ENCODE data around the gene INTS1. TPM values are rescaled to one million over a fixed set of nuclear protein-coding genes. Genes with fewer than 3 reads are reported as not detected.

Gene INTS1
- total RNA-seq, 4 donors from 2014 or later = 44.3 to 108 (median 78.8) TPM

- no peak for DNase-seq
- in situ Hi-C loops (cut with MboI; ENCODE audit: low sequenced_read_pairs in 4 of 4) (no loop called here), intact Hi-C loops (cut with DNase I; ENCODE audit: low total_unique reads) (loop anchor here (10.0 kb wide), 1 partner anchor 495 kb away; the partner anchor contains the start of gene GPR146)
- ATAC-seq = no peak
- peaks cover 0 to 53% of the 10 kb centered on the region in 2 donors for H3K36me3 ChIP-seq
- no peaks in the 10 kb centered on the region for H3K9me3 ChIP-seq
- peaks cover 32 to 37% of the 10 kb centered on the region in 2 donors for H3K4me1 ChIP-seq
- H3K4me3 ChIP-seq = no peak overlapping the region
- peak overlapping the region; percentile 11 to 100 (median 98) for H3K27ac ChIP-seq
- TF ChIP-seq POLR2A (IDR thresholded peaks at IDR 0.05) (no peak), CTCF (IDR thresholded peaks at IDR 0.05 in 4 of 5, conservative IDR thresholded peaks at IDR 0.05 in 1 of 5) (no peak)
- H3K27me3 ChIP-seq = no peaks in the 10 kb centered on the region
Measured at GRCh38 chr7:1539882-1540775, 35.9 kb upstream of the INTS1 start.

- intact Hi-C loops (cut with DNase I; ENCODE audit: low total_unique reads) = loop anchor here (10.0 kb wide), 1 partner anchor 495 kb away; the partner anchor contains the start of gene GPR146
- peaks cover 37 to 43% of the 10 kb centered on the region in 2 donors for H3K4me1 ChIP-seq
- DNase-seq (no peak), ATAC-seq (no peak)
- H3K27ac ChIP-seq = peak overlapping the region; percentile 98 to 100 (median 99)
- no peaks in the 10 kb centered on the region for H3K9me3 ChIP-seq
- no peak for TF ChIP-seq POLR2A (IDR thresholded peaks at IDR 0.05)
- no peak for TF ChIP-seq CTCF (IDR thresholded peaks at IDR 0.05 in 4 of 5, conservative IDR thresholded peaks at IDR 0.05 in 1 of 5)
- peaks cover 0 to 53% of the 10 kb centered on the region in 2 donors for H3K36me3 ChIP-seq
- in situ Hi-C loops (cut with MboI; ENCODE audit: low sequenced_read_pairs in 4 of 4) = no loop called here
- no peaks in the 10 kb centered on the region for H3K27me3 ChIP-seq
- no peak overlapping the region for H3K4me3 ChIP-seq
Measured at GRCh38 chr7:1539181-1539881, 35.1 kb upstream of the INTS1 start.

GRCh38 chr7:1538544-1539180 lies 34.5 kb upstream of the INTS1 start:
- no peak for ATAC-seq
- in situ Hi-C loops (cut with MboI; ENCODE audit: low sequenced_read_pairs in 4 of 4) = no loop called here
- peak overlapping the region; percentile 98 to 100 (median 99) for H3K27ac ChIP-seq

More at GRCh38 chr7:1538544-1539180, 34.5 kb upstream of the INTS1 start:
- Histone ChIP-seq H3K9me3 (no peaks in the 10 kb centered on the region), H3K4me1 (peaks cover 44 to 49% of the 10 kb centered on the region in 2 donors), H3K4me3 (peak overlapping the region; percentile 58 to 75 (median 64)), H3K27me3 (no peaks in the 10 kb centered on the region), H3K36me3 (peaks cover 0 to 47% of the 10 kb centered on the region in 2 donors)
- TF ChIP-seq CTCF (IDR thresholded peaks at IDR 0.05 in 4 of 5, conservative IDR thresholded peaks at IDR 0.05 in 1 of 5) (no peak), POLR2A (IDR thresholded peaks at IDR 0.05) (no peak)
- no peak for DNase-seq
- intact Hi-C loops (cut with DNase I; ENCODE audit: low total_unique reads) = loop anchor here (10.0 kb wide), 1 partner anchor 494 kb away; the partner anchor contains the start of gene GPR146

Measured in gastrocnemius medialis (tissue), 4 donors.